ENCODE measurements around the gene CES5A. TPM values are rescaled to one million over a fixed set of nuclear protein-coding genes. Genes with fewer than 3 reads are reported as not detected.
A peak's percentile ranks its signal among the peaks of the same experiment; 100 is the strongest.

Gene CES5A, protein sequence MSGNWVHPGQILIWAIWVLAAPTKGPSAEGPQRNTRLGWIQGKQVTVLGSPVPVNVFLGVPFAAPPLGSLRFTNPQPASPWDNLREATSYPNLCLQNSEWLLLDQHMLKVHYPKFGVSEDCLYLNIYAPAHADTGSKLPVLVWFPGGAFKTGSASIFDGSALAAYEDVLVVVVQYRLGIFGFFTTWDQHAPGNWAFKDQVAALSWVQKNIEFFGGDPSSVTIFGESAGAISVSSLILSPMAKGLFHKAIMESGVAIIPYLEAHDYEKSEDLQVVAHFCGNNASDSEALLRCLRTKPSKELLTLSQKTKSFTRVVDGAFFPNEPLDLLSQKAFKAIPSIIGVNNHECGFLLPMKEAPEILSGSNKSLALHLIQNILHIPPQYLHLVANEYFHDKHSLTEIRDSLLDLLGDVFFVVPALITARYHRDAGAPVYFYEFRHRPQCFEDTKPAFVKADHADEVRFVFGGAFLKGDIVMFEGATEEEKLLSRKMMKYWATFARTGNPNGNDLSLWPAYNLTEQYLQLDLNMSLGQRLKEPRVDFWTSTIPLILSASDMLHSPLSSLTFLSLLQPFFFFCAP
- total RNA-seq (2013), result not detected
- polyA plus RNA-seq (not detected), polyA minus RNA-seq (not detected in 2 replicates), total RNA-seq (0 to 2.3 (median 0.04) reads per million in 11 experiments)

DNA sequence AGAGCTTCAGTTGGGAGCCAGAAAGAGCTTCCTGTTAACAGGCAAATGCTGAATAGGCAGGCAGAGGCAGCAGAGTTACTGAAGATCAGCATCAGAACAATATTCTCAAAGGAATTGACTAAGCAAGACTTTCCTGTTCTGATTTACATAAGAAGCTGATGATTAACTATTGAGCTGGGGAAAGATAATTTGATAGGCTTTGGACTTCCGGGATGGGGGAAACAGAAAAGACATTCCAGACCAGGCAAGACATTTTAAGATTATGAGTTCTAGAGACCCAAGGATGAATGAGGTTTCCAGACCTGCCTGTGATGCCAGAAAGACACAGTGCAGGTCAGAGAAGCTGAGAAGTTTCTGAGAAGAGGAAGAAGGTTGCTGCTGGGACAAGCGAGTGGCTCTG, at the start of gene CES5A:
CES5A (minus strand) TSS at position 101 of the 400 bp plus-strand sequence. CDS start 152 bp downstream, outside the sequence.
- Histone ChIP-seq H3K4me1 (ENCODE audit: control insufficient read depth in 1 of 2, insufficient read depth in 2 of 2, low read length in 2 of 2) (no peaks in the 10 kb centered on the region), H3K79me2 (ENCODE audit: insufficient read depth, low read length) (no peaks in the 10 kb centered on the region), H3K27ac (ENCODE audit: low read depth in 1 of 2, low read length in 2 of 2) (no peak within 1 kb of the TSS), H2AFZ (ENCODE audit: insufficient read depth, low read depth, low read length, poor library complexity, severe bottlenecking) (no peak within 1 kb of the TSS), H4K20me1 (ENCODE audit: insufficient read depth, low read length) (no peaks in the 10 kb centered on the region), H3K4me2 (replicated peaks; ENCODE audit: extremely low read depth, low read length, poor library complexity, severe bottlenecking) (no peak within 1 kb of the TSS), H3K4me3 (replicated peaks in 1 of 3; ENCODE audit: low read depth in 2 of 3, low read length in 3 of 3) (no peak within 1 kb of the TSS), H3K9ac (ENCODE audit: insufficient read depth, low read length, poor library complexity, severe bottlenecking) (no peak within 1 kb of the TSS), H3K9me3 (replicated peaks in 1 of 2; ENCODE audit: control insufficient read depth in 1 of 2, insufficient read depth in 1 of 2, low read length in 2 of 2) (no peaks in the 10 kb centered on the region), H3K36me3 (replicated peaks in 1 of 2; ENCODE audit: control insufficient read depth in 1 of 2, insufficient read depth in 2 of 2, low read length in 2 of 2) (no peaks in the 10 kb centered on the region), H3K27me3 (ENCODE audit: control insufficient read depth in 2 of 2, insufficient read depth in 2 of 2, low read length in 2 of 2) (no peaks in the 10 kb centered on the region)
- intact Hi-C loops (cut with micrococcal nuclease), result no loop called here
- 95% methylated on average over 2 of the region's 2 CpGs for WGBS (ENCODE audit: insufficient coverage)
- peak within 1 kb of the TSS in 1 of 2 donors; percentile 22 for H3K4me3 Mint-ChIP-seq
- H3K4me1 Mint-ChIP-seq, result peaks cover under 1% of the 10 kb centered on the region
- peaks cover 0 to 2% (median 0%) of the 10 kb centered on the region in 7 donors for H3K9me3 Mint-ChIP-seq
- no peaks in the 10 kb centered on the region for H3K36me3 Mint-ChIP-seq
- H3K27ac Mint-ChIP-seq, result no peak within 1 kb of the TSS
- peaks cover 4 to 8% (median 6%) of the 10 kb centered on the region in 3 donors for H3K27me3 Mint-ChIP-seq (ENCODE audit: low read depth in 3 of 3)
- no peak for DNase-seq
- TF ChIP-seq, protein P1, sequence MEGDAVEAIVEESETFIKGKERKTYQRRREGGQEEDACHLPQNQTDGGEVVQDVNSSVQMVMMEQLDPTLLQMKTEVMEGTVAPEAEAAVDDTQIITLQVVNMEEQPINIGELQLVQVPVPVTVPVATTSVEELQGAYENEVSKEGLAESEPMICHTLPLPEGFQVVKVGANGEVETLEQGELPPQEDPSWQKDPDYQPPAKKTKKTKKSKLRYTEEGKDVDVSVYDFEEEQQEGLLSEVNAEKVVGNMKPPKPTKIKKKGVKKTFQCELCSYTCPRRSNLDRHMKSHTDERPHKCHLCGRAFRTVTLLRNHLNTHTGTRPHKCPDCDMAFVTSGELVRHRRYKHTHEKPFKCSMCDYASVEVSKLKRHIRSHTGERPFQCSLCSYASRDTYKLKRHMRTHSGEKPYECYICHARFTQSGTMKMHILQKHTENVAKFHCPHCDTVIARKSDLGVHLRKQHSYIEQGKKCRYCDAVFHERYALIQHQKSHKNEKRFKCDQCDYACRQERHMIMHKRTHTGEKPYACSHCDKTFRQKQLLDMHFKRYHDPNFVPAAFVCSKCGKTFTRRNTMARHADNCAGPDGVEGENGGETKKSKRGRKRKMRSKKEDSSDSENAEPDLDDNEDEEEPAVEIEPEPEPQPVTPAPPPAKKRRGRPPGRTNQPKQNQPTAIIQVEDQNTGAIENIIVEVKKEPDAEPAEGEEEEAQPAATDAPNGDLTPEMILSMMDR (IDR thresholded peaks at IDR 0.05), result no peak

DNA sequence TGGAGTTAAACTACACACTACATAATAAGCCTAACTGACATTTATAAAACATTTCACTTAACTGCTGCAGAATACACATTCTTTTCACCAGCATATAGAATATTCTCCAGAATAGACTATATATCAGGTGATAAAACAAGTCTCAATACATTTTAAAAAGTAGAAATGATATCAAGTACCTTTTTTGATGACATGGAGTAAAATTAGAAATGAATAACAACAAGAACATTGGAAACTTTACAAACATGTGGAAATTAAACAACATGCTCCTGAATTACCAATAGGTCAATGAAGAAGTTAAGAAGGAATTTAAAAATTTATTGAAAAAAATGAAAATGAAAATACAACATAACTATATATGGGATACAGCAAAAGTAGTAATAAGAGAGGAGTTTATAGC, 47.5 kb upstream of the CES5A start:
- no peaks in the 10 kb centered on the region for H3K4me1 Mint-ChIP-seq
- peaks cover 0 to 9% (median 0%) of the 10 kb centered on the region in 7 donors for H3K9me3 Mint-ChIP-seq

More for the DNA sequence above, 47.5 kb upstream of the CES5A start:
- Histone ChIP-seq H3K79me2 (ENCODE audit: insufficient read depth, low read length) (no peaks in the 10 kb centered on the region), H3K9me3 (replicated peaks in 1 of 2; ENCODE audit: control insufficient read depth in 1 of 2, insufficient read depth in 1 of 2, low read length in 2 of 2) (no peaks in the 10 kb centered on the region), H3K9ac (ENCODE audit: insufficient read depth, low read length, poor library complexity, severe bottlenecking) (no peak overlapping the region), H2AFZ (ENCODE audit: insufficient read depth, low read depth, low read length, poor library complexity, severe bottlenecking) (no peak overlapping the region), H3K4me1 (ENCODE audit: control insufficient read depth in 1 of 2, insufficient read depth in 2 of 2, low read length in 2 of 2) (no peaks in the 10 kb centered on the region), H3K4me3 (replicated peaks in 1 of 3; ENCODE audit: low read depth in 2 of 3, low read length in 3 of 3) (no peak overlapping the region), H3K27me3 (ENCODE audit: control insufficient read depth in 2 of 2, insufficient read depth in 2 of 2, low read length in 2 of 2) (peaks cover 0 to 3% of the 10 kb centered on the region in 2 donors), H3K27ac (ENCODE audit: low read depth in 1 of 2, low read length in 2 of 2) (no peak overlapping the region), H3K4me2 (replicated peaks; ENCODE audit: extremely low read depth, low read length, poor library complexity, severe bottlenecking) (no peak overlapping the region), H3K36me3 (replicated peaks in 1 of 2; ENCODE audit: control insufficient read depth in 1 of 2, insufficient read depth in 2 of 2, low read length in 2 of 2) (no peaks in the 10 kb centered on the region), H4K20me1 (ENCODE audit: insufficient read depth, low read length) (no peaks in the 10 kb centered on the region)
- DNase-seq, result no peak
- H3K27me3 Mint-ChIP-seq (ENCODE audit: low read depth in 3 of 3), result peaks cover 13 to 26% (median 16%) of the 10 kb centered on the region in 3 donors
- H3K36me3 Mint-ChIP-seq, result no peaks in the 10 kb centered on the region
- TF ChIP-seq, protein P1 (IDR thresholded peaks at IDR 0.05), result no peak
- intact Hi-C loops (cut with micrococcal nuclease), result no loop called here
- H3K4me3 Mint-ChIP-seq, result no peak overlapping the region
- no peak overlapping the region for H3K27ac Mint-ChIP-seq
